ENCODE measurements around the gene PLCD1. TPM values are rescaled to one million over a fixed set of nuclear protein-coding genes. Genes with fewer than 3 reads are reported as not detected.
"Not testable (repeated sequence)": the region's sequence is repeated elsewhere in the genome, so short reads cannot be mapped to it uniquely, and the experiment has no call there.

The PLCD1 gene
- total RNA-seq, 1 experiment from 2014 or later = 1.9 TPM

DNA sequence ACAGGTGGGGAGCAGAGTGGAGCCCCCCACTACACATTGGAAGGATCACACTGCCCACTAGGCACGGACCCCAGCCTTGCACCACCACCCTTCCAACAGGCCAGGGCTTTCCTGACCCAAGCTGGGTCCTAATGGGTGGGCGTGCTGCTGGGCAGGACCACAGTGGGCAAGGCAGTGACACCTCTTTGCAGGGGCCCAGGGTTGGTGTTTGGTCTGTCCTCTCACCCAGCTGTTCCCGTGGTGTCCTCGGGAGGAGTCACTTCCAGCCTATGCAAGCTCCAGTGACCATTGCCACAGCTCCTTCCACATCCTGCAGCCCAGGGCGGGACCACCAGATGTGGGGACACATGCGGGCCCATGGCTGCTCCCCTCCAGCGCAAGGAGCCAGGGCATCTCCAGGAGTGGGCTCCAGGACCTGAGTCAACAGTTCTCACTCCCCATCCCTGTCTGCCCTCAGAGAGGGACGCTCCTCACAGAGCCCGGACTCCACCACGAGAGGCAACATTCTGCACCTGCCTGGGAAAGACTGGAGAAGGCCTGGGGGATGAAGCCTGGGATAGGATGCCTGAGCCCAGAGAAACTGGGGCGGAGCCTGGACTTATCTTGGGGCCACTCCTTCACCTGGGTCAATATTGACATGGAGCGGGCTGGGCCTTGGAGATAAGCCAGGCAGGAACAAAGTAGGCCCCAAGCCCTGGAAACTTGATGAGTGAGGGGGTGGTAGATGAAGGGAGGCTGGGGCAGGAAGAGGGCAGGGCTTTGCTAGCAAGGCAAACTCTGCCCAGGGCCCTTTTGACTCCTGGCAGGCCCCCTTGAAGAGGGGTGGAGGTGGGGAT lies 42.7 kb downstream of the PLCD1 start:
- DNase-seq (ENCODE audit: low read depth) = no peak

- no peak for DNase-seq (ENCODE audit: low read depth)
These were observed 43.7 kb downstream of the PLCD1 start for GRCh38 chr3:37985637-37986320.

DNA sequence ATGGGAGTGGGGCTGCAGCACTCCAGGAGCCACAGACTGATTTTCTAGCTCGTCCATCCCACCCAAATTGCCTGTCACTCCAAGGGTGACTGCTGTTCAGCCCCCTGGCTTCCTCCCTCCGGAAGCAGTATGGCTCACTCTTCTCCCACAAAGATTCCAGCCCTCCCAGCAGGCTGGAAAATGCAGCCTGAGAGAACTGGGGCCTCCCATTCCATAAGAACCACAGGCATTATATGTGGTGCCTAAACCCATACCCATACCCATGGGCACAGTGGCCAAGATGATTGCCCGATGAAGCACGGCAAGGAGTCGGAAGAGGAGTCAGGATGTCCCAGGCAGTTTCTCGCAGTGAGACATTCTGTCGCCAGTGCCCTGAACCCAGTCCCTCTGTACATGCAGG lies 44.8 kb downstream of the PLCD1 start:
- DNase-seq (ENCODE audit: low read depth) = no peak

GRCh38 chr3:37984051-37984450 lies 45.4 kb downstream of the PLCD1 start:
- DNase-seq (ENCODE audit: low read depth) = no peak

DNA sequence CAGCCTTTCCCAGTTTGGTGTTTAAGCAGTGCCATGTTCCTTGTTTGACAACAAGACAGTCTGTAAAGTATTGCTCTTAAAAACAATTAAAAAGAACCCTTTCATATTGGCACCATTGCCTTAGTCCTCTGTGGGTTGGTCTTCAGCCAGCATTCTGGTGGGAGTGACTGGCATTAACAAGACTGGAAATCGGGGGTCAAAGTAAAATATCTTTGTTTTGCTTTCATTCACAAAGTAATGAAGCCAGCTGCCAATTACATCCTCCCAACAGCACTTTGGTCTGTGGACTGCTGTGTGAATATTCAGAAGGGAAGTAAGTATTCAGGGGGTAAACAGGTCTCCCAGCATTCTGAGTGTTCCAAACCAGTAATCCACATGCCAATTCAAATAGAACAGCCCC lies 47.1 kb downstream of the PLCD1 start:
- no peak for DNase-seq (ENCODE audit: low read depth)

DNA sequence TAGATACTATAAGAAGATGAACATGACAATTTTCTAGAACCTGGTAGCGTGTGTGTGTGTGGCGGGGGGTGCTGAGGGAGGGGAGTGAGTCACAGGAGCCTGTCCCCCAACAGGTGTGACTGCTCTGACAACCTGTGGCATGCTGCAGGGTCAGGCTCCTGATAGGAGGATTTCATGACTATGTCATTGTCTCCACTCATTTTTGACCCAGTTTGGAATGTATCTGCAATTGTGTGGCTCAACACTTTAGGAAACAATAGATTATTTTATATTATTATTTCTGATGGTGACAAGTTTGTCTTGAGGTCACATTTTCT lies 48.1 kb downstream of the PLCD1 start:
- DNase-seq (ENCODE audit: low read depth) = no peak

GRCh38 chr3:37980462-37981347 lies 48.7 kb downstream of the PLCD1 start:
- no peak for DNase-seq (ENCODE audit: low read depth)

DNA sequence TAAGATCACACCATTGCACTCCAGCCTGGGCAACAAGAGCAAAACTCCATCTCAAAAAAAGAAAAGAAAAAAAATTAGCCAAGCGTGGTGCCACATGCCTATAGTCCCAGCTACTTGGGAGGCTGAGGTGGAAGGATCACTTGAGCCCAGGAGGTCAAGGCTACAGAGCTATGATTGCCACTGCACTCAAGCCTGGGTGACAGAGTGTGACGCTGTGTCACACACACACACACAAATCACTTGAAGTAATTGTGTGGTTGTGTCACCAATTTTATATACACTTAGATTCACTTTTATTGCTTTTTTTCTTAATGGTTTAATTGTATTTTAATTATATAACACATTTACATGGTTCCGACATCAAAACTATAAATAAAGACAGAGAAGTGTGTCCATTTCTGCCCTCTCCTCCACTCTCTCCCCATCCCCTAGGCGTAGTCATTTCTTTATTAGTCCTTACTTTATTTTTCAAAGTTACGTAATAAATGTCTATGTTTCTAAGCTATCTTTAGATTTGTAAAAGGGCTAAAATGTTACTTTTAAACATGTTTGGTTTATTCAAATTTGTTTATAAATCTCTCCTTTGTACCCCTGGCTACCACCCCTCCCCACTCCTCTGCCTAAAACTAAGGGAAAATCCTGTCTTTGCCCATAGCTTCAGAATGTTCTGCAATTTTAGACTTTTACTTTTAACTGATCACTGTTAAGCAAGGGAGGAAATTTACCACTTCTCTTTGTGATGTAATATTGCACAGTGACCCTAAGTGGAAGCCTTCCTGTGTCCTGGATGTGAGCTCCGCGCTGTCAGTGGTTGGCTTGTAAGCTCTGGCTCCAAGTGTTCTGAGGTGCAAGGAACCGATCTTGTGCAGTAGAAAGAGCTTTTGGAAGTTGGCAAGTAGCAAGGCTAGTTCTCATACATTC lies 49.6 kb downstream of the PLCD1 start:
- DNase-seq (ENCODE audit: low read depth) = no peak

DNA sequence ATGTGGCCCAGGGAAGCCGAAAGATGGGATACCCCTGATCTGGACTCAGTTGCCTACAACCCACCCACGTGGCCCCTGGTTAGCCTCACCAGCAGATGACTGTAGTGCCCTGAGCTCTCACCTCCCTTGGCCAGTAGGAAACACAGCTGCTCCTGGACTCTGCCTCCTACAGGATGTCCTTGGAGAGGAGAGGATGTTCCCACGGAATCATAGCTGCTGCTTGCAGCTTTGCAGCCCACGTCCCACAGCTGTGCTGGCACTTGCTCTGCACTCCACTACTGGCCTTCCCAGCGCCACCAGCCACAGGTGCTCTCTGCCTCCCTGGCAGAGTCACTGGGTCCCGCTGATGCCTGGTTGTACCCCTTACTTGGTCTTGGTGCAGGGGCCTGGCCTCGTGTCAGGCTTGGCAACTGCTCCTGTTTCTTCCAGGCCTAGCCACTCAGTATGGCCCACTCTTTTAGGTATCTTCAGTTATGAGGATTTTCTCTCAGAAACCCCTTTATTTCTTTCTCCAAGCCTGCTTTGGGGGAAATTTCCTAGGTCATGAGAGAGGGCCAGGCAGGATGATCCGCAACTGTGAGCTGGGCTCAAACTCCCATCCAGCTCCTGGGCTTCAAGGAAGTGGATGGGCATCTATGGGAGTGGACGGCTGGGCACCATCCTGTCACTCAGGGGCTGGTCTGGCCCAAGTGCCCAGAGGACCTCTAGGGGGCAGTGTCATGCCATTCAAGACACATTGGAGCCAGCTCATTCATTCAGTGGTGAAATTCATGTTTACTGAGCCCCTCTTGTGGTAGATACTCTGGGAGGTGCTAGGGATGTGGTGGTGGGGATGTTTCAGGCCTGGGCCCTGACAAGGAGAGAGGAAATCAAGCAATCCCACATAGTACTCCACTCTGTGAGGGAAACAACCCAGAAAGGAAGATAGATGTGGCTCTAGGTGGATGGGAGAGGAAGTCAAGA lies 55.0 kb downstream of the PLCD1 start:
- DNase-seq (ENCODE audit: low read depth) = peak; percentile 55

- no peak for DNase-seq (ENCODE audit: low read depth)
These were observed 56.0 kb downstream of the PLCD1 start for GRCh38 chr3:37973246-37974054.

DNA sequence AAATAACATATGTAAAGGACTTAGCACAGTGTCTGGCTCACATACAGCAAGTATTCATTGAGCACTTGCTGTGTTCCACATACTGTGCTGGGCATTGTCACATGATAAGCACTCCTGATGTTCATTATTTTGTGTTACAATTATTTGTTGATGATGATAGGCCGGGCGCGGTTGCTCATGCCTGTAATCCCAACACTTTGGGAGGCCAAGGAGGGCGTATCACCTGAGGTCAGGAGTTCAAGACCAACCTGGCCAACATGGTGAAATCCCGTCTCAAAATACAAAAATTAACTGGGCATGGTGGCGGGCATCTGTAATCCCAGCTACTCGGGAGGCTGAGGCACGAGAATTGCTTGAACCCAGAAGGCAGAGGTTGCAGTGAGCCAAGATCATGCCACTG lies 57.4 kb downstream of the PLCD1 start:
- not testable (repeated sequence) for DNase-seq (ENCODE audit: low read depth)

DNA sequence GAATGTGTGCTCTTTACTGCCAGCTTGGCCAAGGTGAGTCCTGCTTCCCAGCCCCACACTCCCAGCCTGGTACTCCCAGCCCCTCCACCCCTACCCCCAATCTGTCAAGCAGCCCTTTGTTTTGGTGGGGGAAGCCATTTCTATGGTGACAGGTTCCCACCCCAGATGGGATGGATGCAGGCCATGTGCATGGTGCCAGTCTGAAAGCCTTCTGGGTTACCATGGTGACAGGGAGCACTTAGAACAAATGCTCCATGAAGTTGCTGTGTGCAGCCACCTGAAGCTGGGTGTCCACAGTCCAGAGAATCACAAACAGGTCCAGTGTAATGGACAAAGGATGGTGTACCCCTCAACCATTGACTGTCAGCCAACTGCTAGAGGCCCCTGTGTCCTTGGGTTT lies 58.0 kb downstream of the PLCD1 start:
- no peak for DNase-seq (ENCODE audit: low read depth)

DNA sequence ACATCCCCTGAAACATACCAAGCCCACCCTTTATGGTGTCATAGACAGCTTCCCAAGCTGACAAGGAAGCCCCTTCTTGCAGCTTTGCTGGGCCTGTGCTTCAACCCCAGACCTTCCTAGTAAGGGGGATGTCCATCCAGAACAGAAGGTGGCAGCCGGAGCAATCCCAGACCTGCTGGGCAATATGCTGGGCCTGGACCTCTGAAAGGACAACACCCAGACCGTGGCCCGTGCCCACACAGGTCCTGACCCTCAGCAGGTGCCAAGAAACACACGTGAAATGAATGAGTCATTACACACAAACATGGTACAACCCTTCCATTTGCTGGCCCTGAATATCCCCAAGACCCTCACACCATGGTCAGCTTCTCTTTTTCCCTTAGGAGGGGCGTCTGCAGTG lies 58.6 kb downstream of the PLCD1 start:
- no peak for DNase-seq (ENCODE audit: low read depth)

- DNase-seq (ENCODE audit: low read depth) = no peak
These were observed 59.8 kb downstream of the PLCD1 start for GRCh38 chr3:37969596-37970100.

GRCh38 chr3:37968813-37969595 lies 60.4 kb downstream of the PLCD1 start:
- no peak for DNase-seq (ENCODE audit: low read depth)

DNA sequence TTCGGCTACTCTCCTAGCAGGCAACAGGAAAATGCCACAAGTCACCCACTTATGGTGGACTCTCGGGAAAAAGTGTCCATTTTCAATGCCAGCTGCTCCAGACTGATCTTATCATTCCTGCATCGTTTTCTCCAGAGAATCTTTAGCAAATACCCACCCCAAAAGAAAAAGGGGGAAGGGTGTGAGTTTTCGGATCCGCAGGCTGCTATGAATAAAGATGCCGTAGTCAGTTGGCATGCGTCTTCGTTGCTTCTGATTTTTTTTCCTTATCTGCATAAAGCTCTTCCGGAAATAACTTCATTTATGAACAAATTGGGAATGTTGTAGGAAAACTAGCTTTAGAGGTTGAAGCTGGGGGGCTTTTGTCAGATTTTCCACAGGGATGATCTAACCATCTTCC lies 61.2 kb downstream of the PLCD1 start:
- no peak for DNase-seq (ENCODE audit: low read depth)

DNA sequence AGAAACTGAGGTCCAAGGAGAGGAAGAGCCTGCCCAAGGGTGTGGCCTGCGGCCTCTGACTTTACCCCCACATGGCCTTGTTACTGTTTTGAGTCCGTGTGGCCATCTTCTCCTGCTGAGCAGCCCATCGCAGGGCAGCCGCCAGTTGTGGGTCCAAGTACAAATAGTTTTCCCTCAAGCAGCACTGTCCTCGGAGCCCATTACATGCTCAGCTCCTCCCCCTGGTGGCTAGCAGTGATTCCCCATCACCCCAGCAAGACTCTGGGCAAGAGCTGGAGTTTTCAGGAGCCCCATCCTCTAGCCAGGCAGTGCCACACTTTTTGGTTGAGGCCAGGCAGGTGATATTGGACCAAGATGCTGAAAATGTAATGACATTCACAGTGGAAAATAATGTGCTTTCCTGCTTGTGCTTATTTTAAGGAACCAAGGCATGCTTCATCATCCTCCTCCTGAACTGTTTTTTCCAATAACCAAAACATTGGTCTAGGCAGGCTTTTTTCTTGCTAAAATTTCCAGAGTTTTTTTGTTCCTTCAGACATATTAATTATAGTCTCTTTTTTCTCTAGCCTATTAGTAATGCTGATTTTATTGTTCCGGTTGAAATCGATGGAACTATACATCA lies 62.1 kb downstream of the PLCD1 start:
- peak; percentile 46 for DNase-seq (ENCODE audit: low read depth)

DNA sequence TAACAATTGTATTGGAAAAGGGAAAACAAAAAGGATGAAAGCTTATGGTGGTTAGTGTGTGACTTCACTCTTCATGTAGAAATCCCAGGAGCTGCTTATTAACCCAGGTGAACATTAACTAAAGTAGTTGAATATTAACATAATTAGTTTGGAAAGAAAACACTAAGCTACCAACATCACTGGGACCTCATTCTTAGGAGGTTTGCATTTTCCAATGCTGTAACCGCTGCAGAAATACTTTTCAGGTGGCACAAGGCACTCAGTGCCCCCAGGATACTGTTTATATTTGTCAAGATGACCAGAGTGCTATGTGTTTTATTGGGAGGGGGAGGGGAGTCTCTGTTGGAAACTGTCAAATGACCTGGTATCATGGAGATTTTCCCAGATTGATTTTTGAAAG lies 64.7 kb downstream of the PLCD1 start:
- DNase-seq (ENCODE audit: low read depth) = no peak
